H9 (cell line): ENCODE data around the gene CDYL2. TPM values are rescaled to one million over a fixed set of nuclear protein-coding genes. Genes with fewer than 3 reads are reported as not detected.

Source experiments
- DNase-seq: peaks from one replicate; pipeline ENCODE4 v3.0.0-alpha.2; 2017
- H2AFZ ChIP-seq: one replicate; pipeline ENCODE4 v1.6.1; 2013; ENCODE audit warnings: mild to moderate bottlenecking, low read length, control low read depth, moderate library complexity
- H2AK5ac ChIP-seq: 2 replicates; pipeline ENCODE4 v1.6.1; 2013; ENCODE audit warnings: low read length, control low read depth, mixed read lengths; ENCODE audit not compliant: insufficient read length
- H2BK120ac ChIP-seq: one replicate; pipeline ENCODE4 v1.6.1; 2013; ENCODE audit warnings: low read depth, mild to moderate bottlenecking, low read length, control low read depth, inconsistent platforms; ENCODE audit not compliant: poor library complexity, severe bottlenecking
- H2BK12ac ChIP-seq: 2 replicates; pipeline ENCODE4 v1.6.1; 2013; ENCODE audit warnings: low read length, control low read depth, mixed read lengths, low read depth; ENCODE audit not compliant: insufficient read length
- H2BK15ac ChIP-seq: 2 replicates; pipeline ENCODE4 v1.6.1; 2013; ENCODE audit warnings: low read depth, low read length, control low read depth
- H2BK20ac ChIP-seq: one replicate; pipeline ENCODE4 v1.6.1; 2013; ENCODE audit warnings: low read depth, mild to moderate bottlenecking, low read length, control low read depth, inconsistent platforms; ENCODE audit not compliant: poor library complexity, severe bottlenecking
- H2BK5ac ChIP-seq: 2 replicates; pipeline ENCODE4 v1.6.1; 2013; ENCODE audit warnings: low read length, control low read depth, mixed read lengths; ENCODE audit not compliant: insufficient read length
- H3K14ac ChIP-seq: 2 replicates; pipeline ENCODE4 v1.6.1; 2013; ENCODE audit warnings: low read length, control low read depth; ENCODE audit not compliant: insufficient read depth
- H3K18ac ChIP-seq: 2 replicates; pipeline ENCODE4 v1.6.1; 2013; ENCODE audit warnings: low read depth, mild to moderate bottlenecking, mixed read lengths, low read length, control low read depth; ENCODE audit not compliant: insufficient read length
- H3K23ac ChIP-seq: 2 replicates; pipeline ENCODE4 v1.6.1; 2013; ENCODE audit warnings: low read length, control low read depth, mixed read lengths, low read depth; ENCODE audit not compliant: insufficient read length
- H3K23me2 ChIP-seq: 2 replicates; pipeline ENCODE4 v1.6.1; 2013; ENCODE audit warnings: low read depth, mild to moderate bottlenecking, mixed read lengths, low read length, control low read depth; ENCODE audit not compliant: insufficient read length, poor library complexity, severe bottlenecking
- H3K27ac ChIP-seq: 2 replicates; pipeline ENCODE4 v1.5.1; 2013; ENCODE audit warnings: low read length, control low read depth, mixed read lengths, low read depth; ENCODE audit not compliant: insufficient read length
- H3K27me3 ChIP-seq: 2 replicates; pipeline ENCODE4 v1.6.1; 2013; ENCODE audit warnings: low read length, control low read depth, inconsistent platforms; ENCODE audit not compliant: insufficient read depth
- H3K4ac ChIP-seq: 2 replicates; pipeline ENCODE4 v1.6.1; 2013; ENCODE audit warnings: low read depth, mild to moderate bottlenecking, control low read depth, inconsistent platforms, low read length, moderate library complexity
- H3K4me1 ChIP-seq: 2 replicates; pipeline ENCODE4 v1.6.1; 2013; ENCODE audit warnings: low read length, control low read depth, inconsistent platforms; ENCODE audit not compliant: insufficient read depth
- H3K4me2 ChIP-seq: 2 replicates; pipeline ENCODE4 v1.6.1; 2013; ENCODE audit warnings: low read length, control low read depth, mixed read lengths; ENCODE audit not compliant: insufficient read length, insufficient read depth
- H3K56ac ChIP-seq: 2 replicates; pipeline ENCODE4 v1.6.1; 2013; ENCODE audit warnings: low read depth, mild to moderate bottlenecking, mixed read lengths, low read length, control low read depth; ENCODE audit not compliant: insufficient read length
- H3K79me1 ChIP-seq: 2 replicates; pipeline ENCODE4 v1.6.1; 2013; ENCODE audit warnings: low read depth, mild to moderate bottlenecking, moderate library complexity, low read length, control low read depth, inconsistent platforms; ENCODE audit not compliant: insufficient read depth, poor library complexity, severe bottlenecking
- H3K79me2 ChIP-seq: 2 replicates; pipeline ENCODE4 v1.6.1; 2013; ENCODE audit warnings: low read length, control low read depth, inconsistent platforms; ENCODE audit not compliant: insufficient read depth
- H3K9ac ChIP-seq: 2 replicates; pipeline ENCODE4 v1.6.1; 2013; ENCODE audit warnings: low read length, control low read depth, mixed read lengths; ENCODE audit not compliant: insufficient read length; ENCODE audit errors: extremely low read depth
- H3K9me3 ChIP-seq: one replicate; pipeline ENCODE4 v1.6.1; 2013; ENCODE audit warnings: low read depth, low read length, inconsistent platforms; ENCODE audit not compliant: control insufficient read depth
- H3T11ph ChIP-seq: one replicate; pipeline ENCODE4 v1.6.1; 2013; ENCODE audit warnings: mild to moderate bottlenecking, low read length, control low read depth, inconsistent platforms
- H4K20me1 ChIP-seq: one replicate; pipeline ENCODE4 v1.6.1; 2013; ENCODE audit not compliant: control insufficient read depth, insufficient read length, insufficient read depth
- H4K5ac ChIP-seq: 2 replicates; pipeline ENCODE4 v1.6.1; 2013; ENCODE audit warnings: low read depth, mild to moderate bottlenecking, mixed read lengths, low read length, control low read depth; ENCODE audit not compliant: insufficient read length
- H4K8ac ChIP-seq: replicated peaks from 2 replicates; pipeline ENCODE4 v1.6.1; 2013; ENCODE audit warnings: low read length, control low read depth, mixed read lengths, low read depth; ENCODE audit not compliant: insufficient read length
- H4K91ac ChIP-seq: 2 replicates; pipeline ENCODE4 v1.6.1; 2013; ENCODE audit warnings: low read depth, mild to moderate bottlenecking, moderate library complexity, mixed read lengths, low read length, control low read depth; ENCODE audit not compliant: insufficient read length
- H3K27ac Mint-ChIP-seq, 3 experiments: 2 replicates in 2 of 3; 3 replicates in 1 of 3; pipeline ENCODE4 v1.8.0; 2020 to 2021; ENCODE audit warnings: mixed read lengths in 3 of 3, mild to moderate bottlenecking in 1 of 3, moderate library complexity in 1 of 3
- H3K27me3 Mint-ChIP-seq: 2 replicates; pipeline ENCODE4 v1.8.0; 2021; ENCODE audit warnings: low read depth, mild to moderate bottlenecking, moderate library complexity, mixed read lengths
- H3K36me3 Mint-ChIP-seq, 3 experiments: 2 replicates in 2 of 3; 3 replicates in 1 of 3; pipeline ENCODE4 v1.8.0; 2020 to 2021; ENCODE audit warnings: low read depth in 3 of 3, mixed read lengths in 3 of 3; ENCODE audit not compliant: insufficient read depth in 1 of 3
- H3K4me1 Mint-ChIP-seq, 2 experiments: 2 replicates each; pipeline ENCODE4 v1.8.0; 2020; ENCODE audit warnings: mixed read lengths in 2 of 2
- H3K4me3 Mint-ChIP-seq, 2 experiments: 2 replicates in 1 of 2; 3 replicates in 1 of 2; pipeline ENCODE4 v1.8.0; 2020 to 2021; ENCODE audit warnings: mild to moderate bottlenecking in 2 of 2, mixed read lengths in 2 of 2, moderate library complexity in 1 of 2
- H3K9me3 Mint-ChIP-seq, 2 experiments: 2 replicates in 1 of 2; 3 replicates in 1 of 2; pipeline ENCODE4 v1.8.0; 2020; ENCODE audit warnings: mild to moderate bottlenecking in 2 of 2, mixed read lengths in 2 of 2, moderate library complexity in 1 of 2
- CTCF ChIP-seq: fragments of 200-600 bp; sonication (generic); conservative IDR thresholded peaks from 3 replicates; pipeline ENCODE4 v1.8.0; 2021; ENCODE audit warnings: antibody characterized with exemption, mild to moderate bottlenecking
- WGBS: extraction: QIAGEN DNeasy Blood & Tissue Kit; methylation state at CpG from one replicate; pipeline ENCODE4 v1.1.7; 2013; ENCODE audit warnings: missing lambda C conversion rate, low lambda C conversion rate, mixed read lengths; ENCODE audit not compliant: insufficient read length; ENCODE audit errors: extremely low coverage; 5-methylcytosine and 5-hydroxymethylcytosine counted together
- total RNA-seq: library from RNA; stranded (reverse); gene quantifications from 2 replicates; pipeline ENCODE4 v1.2.1, GENCODE V29; 2021

CDYL2 gene
- total RNA-seq, 1 experiment from 2014 or later, result 4.2 TPM

GRCh38 chr16:80684906-80685305 lies 119.5 kb downstream of the CDYL2 start:
- Histone ChIP-seq H3K23ac (no peak overlapping the region), H3K9ac (no peak overlapping the region), H4K20me1 (no peaks in the 10 kb centered on the region), H4K5ac (no peak overlapping the region), H3K4me1 (no peaks in the 10 kb centered on the region), H3K18ac (no peak overlapping the region), H2BK5ac (no peak overlapping the region), H3K14ac (no peak overlapping the region), H3K23me2 (no peaks in the 10 kb centered on the region), H3K27ac (no peak overlapping the region), H2BK120ac (no peak overlapping the region), H4K91ac (no peak overlapping the region), H3K4ac (no peak overlapping the region), H3K56ac (no peak overlapping the region), H2BK15ac (no peak overlapping the region), H2BK12ac (no peak overlapping the region), H3T11ph (no peak overlapping the region), H3K79me2 (no peaks in the 10 kb centered on the region), H3K4me2 (no peak overlapping the region), H3K9me3 (no peaks in the 10 kb centered on the region), H3K79me1 (no peaks in the 10 kb centered on the region), H3K27me3 (no peaks in the 10 kb centered on the region), H2AK5ac (no peak overlapping the region), H2AFZ (no peak overlapping the region), H4K8ac (no peak overlapping the region), H2BK20ac (no peak overlapping the region)
- H3K4me3 Mint-ChIP-seq, result no peak overlapping the region
- no peak for TF ChIP-seq CTCF
- DNase-seq, result no peak
- H3K27ac Mint-ChIP-seq, result no peak overlapping the region
- no CpG with 5 or more reads among the region's 10 CpGs for WGBS
- H3K9me3 Mint-ChIP-seq, result no peaks in the 10 kb centered on the region; a peak in 2 of 5 replicates
- peaks cover 8% of the 10 kb centered on the region for H3K27me3 Mint-ChIP-seq
- no peaks in the 10 kb centered on the region; a peak in 1 of 7 replicates for H3K36me3 Mint-ChIP-seq
- no peaks in the 10 kb centered on the region for H3K4me1 Mint-ChIP-seq
